Lower lobe of right lung (tissue), 2 donors: ENCODE results near the gene SRPK3. TPM values are rescaled to one million over a fixed set of nuclear protein-coding genes. Genes with fewer than 3 reads are reported as not detected.

ENCODE experiments used
- ATAC-seq, 2 donors: fragments of 200-7000 bp; cut with Tn5 transposase; one replicate each; pipeline ENCODE4 v1.9.1; 2020 to 2022; ENCODE audit warnings: mild to moderate bottlenecking in 2 of 2, moderate library complexity in 2 of 2
- DNase-seq: peaks from one replicate; pipeline ENCODE4 v3.0.0-alpha.2; 2020
- H3K27ac ChIP-seq: fragments of 200-600 bp; one replicate; pipeline ENCODE4 v1.8.0; 2022
- H3K27me3 ChIP-seq: fragments of 200-600 bp; one replicate; pipeline ENCODE4 v1.8.0; 2022; ENCODE audit warnings: low read depth
- H3K36me3 ChIP-seq: fragments of 200-600 bp; one replicate; pipeline ENCODE4 v1.8.0; 2022; ENCODE audit warnings: mild to moderate bottlenecking
- H3K4me1 ChIP-seq: fragments of 200-600 bp; one replicate; pipeline ENCODE4 v1.8.0; 2022
- H3K4me3 ChIP-seq: fragments of 200-600 bp; one replicate; pipeline ENCODE4 v1.8.0; 2022; ENCODE audit warnings: mild to moderate bottlenecking
- H3K9me3 ChIP-seq: fragments of 200-600 bp; one replicate; pipeline ENCODE4 v1.8.0; 2022
- intact Hi-C: fragments of 100-400 bp; cut with DNase I; formaldehyde crosslinking; loops from one replicate; pipeline ENCODE4 v1.11.0; 2022
- total RNA-seq: library from RNA; stranded (reverse); fragmentation: NEBNext Ultra II Directional; extraction: Animal tissue kit (Norgen Biotek cat#: 25700); gene quantifications from one replicate; pipeline ENCODE4 v1.2.1, GENCODE V29; 2021
- TF ChIP-seq, protein P1 (sequence below): fragments of 200-600 bp; IDR thresholded peaks from one replicate; pipeline ENCODE4 v1.8.0; 2022; ENCODE audit warnings: antibody characterized with exemption, mild to moderate bottlenecking
- donor health status: DM: no; HTN: yes; CAD: no; lungs with severe emphysema.

The SRPK3 gene
- total RNA-seq, 1 donor from 2014 or later = not detected

DNA sequence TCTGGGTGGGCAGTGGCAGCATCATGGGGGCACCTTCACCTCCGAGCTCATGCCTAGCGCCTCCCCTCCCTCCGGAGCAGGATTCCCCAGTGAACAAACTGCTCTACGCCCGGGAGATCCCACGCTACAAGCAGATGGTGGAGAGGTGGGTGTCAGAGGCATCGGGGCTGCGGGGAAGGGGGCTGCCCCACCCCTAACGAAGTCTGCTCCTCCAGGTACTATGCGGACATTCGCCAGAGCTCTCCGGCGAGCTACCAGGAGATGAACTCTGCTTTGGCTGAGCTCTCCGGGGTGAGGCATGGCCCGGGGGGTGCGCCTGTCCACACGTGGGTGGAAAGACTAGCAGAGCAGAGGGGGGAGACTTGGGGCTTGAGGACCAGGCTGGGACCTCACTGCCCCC, 2.7 kb upstream of the SRPK3 start:
- Histone ChIP-seq H3K4me3 (no peak overlapping the region), H3K9me3 (no peaks in the 10 kb centered on the region), H3K27me3 (no peaks in the 10 kb centered on the region), H3K4me1 (peaks cover 11% of the 10 kb centered on the region), H3K27ac (no peak overlapping the region), H3K36me3 (no peaks in the 10 kb centered on the region)
- intact Hi-C loops = no loop called here
- DNase-seq = no peak
- ATAC-seq = no peak
- TF ChIP-seq, protein P1, sequence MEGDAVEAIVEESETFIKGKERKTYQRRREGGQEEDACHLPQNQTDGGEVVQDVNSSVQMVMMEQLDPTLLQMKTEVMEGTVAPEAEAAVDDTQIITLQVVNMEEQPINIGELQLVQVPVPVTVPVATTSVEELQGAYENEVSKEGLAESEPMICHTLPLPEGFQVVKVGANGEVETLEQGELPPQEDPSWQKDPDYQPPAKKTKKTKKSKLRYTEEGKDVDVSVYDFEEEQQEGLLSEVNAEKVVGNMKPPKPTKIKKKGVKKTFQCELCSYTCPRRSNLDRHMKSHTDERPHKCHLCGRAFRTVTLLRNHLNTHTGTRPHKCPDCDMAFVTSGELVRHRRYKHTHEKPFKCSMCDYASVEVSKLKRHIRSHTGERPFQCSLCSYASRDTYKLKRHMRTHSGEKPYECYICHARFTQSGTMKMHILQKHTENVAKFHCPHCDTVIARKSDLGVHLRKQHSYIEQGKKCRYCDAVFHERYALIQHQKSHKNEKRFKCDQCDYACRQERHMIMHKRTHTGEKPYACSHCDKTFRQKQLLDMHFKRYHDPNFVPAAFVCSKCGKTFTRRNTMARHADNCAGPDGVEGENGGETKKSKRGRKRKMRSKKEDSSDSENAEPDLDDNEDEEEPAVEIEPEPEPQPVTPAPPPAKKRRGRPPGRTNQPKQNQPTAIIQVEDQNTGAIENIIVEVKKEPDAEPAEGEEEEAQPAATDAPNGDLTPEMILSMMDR = no peak

DNA sequence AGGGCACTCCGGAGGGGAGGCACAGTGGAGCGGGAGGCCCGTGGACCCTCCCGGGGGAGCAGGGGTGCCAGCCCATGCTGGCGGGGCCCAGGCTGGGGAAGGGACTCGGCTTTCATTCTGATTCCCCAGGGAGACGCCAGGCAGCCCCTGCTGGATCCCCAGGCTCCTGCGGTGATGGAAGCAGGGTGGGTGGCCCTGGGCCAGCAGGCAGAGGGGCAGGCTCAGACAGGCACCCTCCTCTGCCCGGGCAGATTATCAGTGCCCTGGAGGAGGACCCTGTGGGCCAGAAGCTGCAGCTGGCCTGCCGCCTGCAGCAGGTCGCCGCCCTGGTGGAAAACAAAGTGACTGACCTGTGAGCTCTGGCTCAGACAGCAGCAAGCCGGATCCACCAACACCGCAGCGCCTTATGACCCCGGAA, 2.1 kb upstream of the SRPK3 start:
- TF ChIP-seq, protein P1 = no peak
- no peaks in the 10 kb centered on the region for H3K9me3 ChIP-seq
- no peak overlapping the region for H3K4me3 ChIP-seq
- ATAC-seq (no peak), DNase-seq (no peak)
- H3K4me1 ChIP-seq = peaks cover 11% of the 10 kb centered on the region
- H3K36me3 ChIP-seq = no peaks in the 10 kb centered on the region
- no peak overlapping the region for H3K27ac ChIP-seq
- H3K27me3 ChIP-seq = no peaks in the 10 kb centered on the region
- intact Hi-C loops = no loop called here

DNA sequence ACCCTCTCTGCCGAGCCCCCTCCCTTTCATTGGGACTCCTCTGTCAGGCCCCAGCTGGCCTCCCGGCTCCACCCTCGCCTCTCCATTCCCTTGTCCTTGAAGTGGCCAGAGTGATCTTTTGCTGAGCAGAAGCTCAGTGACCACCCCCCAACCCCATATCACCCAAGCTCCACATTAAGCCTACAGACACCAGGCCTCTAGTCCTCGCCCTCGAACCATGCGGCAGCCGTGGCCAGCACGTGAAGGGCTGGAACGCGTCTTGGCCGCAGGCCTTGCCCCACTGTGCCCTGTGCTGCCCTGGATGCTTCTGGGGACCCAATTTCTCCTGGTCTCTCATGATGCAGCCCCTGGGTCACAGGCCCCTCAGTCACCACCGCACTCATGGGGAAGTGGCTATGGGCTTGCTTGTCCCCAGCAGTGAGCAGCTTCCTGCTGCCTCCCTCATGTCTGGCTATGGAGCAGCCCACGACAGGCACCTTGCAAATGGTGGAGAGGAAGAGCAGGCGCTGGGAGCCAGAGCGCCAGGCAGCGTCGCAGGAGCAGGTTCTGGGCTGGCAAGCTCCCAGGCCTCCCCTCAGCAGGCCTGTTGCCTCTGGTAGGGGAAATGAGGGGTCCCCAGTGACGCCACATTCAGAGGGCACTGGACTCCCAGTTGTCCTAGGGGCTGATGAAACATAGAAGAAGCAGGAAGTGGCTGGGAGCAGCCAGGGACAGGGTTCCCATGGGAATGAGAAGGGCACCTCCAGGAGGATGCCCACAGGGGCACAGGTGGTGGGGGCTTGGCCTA, 757 bp upstream of the SRPK3 start:
- ATAC-seq = no peak
- no peaks in the 10 kb centered on the region for H3K27me3 ChIP-seq
- no peaks in the 10 kb centered on the region for H3K9me3 ChIP-seq
- H3K27ac ChIP-seq = no peak overlapping the region
- no peak overlapping the region for H3K4me3 ChIP-seq
- H3K36me3 ChIP-seq = peaks cover 1% of the 10 kb centered on the region
- H3K4me1 ChIP-seq = peaks cover 11% of the 10 kb centered on the region
- no peak for DNase-seq
- TF ChIP-seq, protein P1 = no peak
- intact Hi-C loops = no loop called here

DNA sequence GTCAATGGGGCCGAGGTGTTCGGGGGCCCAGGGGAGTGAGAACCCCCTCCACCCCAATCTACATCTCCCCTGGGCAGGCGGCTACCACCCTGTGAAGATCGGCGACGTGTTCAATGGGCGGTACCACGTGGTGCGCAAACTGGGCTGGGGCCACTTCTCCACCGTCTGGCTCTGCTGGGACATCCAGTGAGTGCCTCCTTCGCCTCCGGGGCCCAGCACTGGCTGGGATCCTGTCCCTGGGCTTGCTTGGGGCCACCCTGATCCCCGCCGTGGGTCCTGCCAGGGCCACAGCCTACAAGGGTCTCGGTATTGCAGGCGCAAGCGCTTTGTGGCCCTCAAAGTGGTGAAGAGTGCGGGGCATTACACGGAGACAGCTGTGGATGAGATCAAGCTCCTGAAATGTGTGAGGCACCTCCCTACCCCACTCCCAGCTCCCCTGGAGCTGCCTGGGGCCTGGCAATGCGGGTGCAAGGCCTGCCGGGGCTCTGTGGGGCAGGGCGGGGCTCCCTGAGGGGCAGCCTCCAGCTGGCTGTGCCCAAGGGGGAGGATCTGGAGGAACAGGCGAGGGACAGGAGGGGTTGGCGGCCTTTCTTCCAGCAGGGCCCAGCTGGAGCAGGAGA, 697 bp downstream of the SRPK3 start:
- TF ChIP-seq, protein P1 = no peak
- DNase-seq (no peak), ATAC-seq (peak; percentile 9 to 45)
- intact Hi-C loops = no loop called here
- Histone ChIP-seq H3K4me1 (peaks cover 11% of the 10 kb centered on the region), H3K9me3 (no peaks in the 10 kb centered on the region), H3K27me3 (no peaks in the 10 kb centered on the region), H3K27ac (no peak overlapping the region), H3K4me3 (no peak overlapping the region), H3K36me3 (peaks cover 14% of the 10 kb centered on the region)

DNA sequence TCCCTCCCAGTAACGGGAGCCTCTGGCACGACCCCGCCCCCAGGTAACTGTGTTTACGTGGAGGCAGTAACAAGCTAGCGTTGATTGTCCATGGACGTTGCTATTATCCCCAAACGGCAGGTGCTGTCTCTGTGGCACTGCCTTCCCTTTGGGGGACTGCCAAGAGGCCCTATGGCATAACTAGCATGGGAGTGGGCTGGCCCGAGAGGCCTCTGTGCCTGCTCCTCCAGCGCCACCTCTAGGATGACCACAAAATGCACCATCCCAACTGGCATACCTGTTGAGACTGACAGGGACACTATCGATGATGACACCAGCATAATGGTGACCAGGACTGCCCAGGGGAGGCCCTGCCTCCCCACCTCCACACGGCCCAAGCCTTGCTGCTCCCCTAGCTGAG, 1.5 kb downstream of the SRPK3 start:
- Histone ChIP-seq H3K27me3 (no peaks in the 10 kb centered on the region), H3K27ac (no peak overlapping the region), H3K4me3 (no peak overlapping the region), H3K36me3 (peaks cover 21% of the 10 kb centered on the region), H3K4me1 (peaks cover 11% of the 10 kb centered on the region), H3K9me3 (no peaks in the 10 kb centered on the region)
- DNase-seq = no peak
- intact Hi-C loops = no loop called here
- TF ChIP-seq, protein P1 = no peak
- ATAC-seq = no peak
